ENCODE results near the gene PRSS3.
"Not testable (repeated sequence)": the region's sequence is repeated elsewhere in the genome, so short reads cannot be mapped to it uniquely, and the experiment has no call there.

Gene PRSS3

DNA sequence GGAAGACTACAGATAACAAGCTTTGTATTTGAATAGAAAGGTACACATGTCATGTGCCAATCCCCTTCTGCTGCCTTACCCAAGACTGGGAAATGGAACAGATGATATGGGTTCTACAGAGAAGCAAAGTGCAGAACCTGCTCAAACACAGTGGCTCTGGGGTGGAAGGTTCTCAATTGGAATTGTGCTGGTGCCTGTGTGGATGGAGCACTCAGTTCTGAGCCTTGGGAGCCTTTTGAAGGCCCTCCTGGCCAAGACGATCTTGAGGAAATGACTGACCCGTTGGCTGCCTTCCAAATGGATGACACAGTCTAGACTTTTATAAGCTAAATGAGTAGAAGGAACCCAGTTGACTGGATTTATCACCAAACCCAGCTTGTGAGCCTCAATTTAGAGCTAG, 4.2 kb upstream of the PRSS3 start:
- Mint-ChIP-seq H3K9me3 (no peaks in the 10 kb centered on the region), H3K4me1 (no peaks in the 10 kb centered on the region), H3K36me3 (ENCODE audit: insufficient read depth) (peaks cover 2% of the 10 kb centered on the region), H3K27me3 (peaks cover 42% of the 10 kb centered on the region), H3K4me3 (no peak overlapping the region), H3K27ac (ENCODE audit: low read depth) (no peak overlapping the region)
- ATAC-seq (replicated peaks; ENCODE audit: extremely low read depth, poor library complexity, severe bottlenecking) (no peak), DNase-seq (ENCODE audit: low spot score in 2 of 2) (no peak)

DNA sequence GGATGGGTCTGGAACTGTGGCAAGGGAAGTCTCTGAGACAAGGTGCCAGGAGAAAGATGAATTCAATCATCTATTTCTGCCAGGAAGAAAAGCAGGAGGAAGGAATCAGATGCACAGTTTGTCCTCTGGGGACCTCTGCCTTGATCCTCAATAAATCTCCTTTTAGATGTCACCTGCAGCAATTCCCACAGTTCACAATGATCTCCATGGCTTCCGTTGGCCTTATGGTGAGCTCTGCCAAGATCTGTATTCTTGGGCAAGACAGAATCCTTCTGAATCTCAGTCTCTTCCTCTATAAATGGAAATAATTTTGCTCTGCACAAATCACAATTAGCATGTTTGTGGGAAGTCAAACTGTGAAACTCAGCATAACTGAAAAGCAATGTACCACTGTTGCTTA, 1.9 kb upstream of the PRSS3 start:
- DNase-seq (ENCODE audit: low spot score in 2 of 2); H3K4me1 Mint-ChIP-seq: not testable (repeated sequence)
- H3K27me3 Mint-ChIP-seq = peaks cover 44% of the 10 kb centered on the region

DNA sequence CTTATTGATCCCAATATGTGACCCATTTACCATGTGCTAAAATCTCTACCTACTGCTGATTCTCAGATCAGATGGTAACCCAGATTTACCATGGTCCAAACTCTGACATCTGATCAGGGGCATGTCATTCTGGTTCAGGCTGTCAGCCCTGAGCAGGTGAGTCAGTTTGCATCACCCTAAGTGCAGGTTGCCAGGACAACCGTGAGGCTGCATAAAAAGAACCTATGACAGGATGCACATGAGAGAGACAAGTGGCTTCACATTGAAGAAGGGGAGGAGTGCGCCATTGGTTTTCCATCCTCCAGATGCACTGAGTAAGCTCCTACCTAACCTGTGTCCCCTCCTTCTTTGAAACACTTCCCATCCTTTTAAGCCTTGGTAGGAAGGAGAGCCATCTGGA, 801 bp upstream of the PRSS3 start:
- peak; percentile 19 for ATAC-seq (replicated peaks; ENCODE audit: extremely low read depth, poor library complexity, severe bottlenecking)
- H3K27ac Mint-ChIP-seq (ENCODE audit: low read depth) = no peak overlapping the region

More for the DNA sequence above, 1.9 kb upstream of the PRSS3 start:
- H3K36me3 Mint-ChIP-seq (ENCODE audit: insufficient read depth); H3K27ac Mint-ChIP-seq (ENCODE audit: low read depth); ATAC-seq (replicated peaks; ENCODE audit: extremely low read depth, poor library complexity, severe bottlenecking); H3K9me3 Mint-ChIP-seq; H3K4me3 Mint-ChIP-seq: not testable (repeated sequence)

DNA sequence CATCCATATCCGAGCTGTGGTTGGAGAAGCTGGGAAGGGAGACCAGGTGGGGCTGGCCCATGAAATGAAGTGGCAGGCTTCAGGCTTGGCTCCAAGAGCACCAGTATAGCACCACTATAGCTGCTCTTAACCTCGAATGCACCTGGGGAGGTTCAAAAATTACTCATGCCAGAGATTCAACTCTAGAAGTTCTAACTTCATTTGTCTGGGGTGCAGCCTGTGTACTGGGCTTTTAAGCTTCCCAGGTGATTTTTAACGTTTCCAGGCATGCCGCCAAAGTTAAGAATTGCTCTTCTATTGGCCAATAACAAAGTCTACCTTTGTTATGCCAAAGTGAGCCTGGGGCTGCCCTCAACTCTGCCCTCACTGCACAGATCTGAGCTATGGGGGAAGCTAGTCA, 458 bp downstream of the PRSS3 start:
- no peak overlapping the region for H3K4me3 Mint-ChIP-seq
- H3K36me3 Mint-ChIP-seq (ENCODE audit: insufficient read depth) = no peaks in the 10 kb centered on the region
- no peaks in the 10 kb centered on the region for H3K9me3 Mint-ChIP-seq
- no peak overlapping the region for H3K27ac Mint-ChIP-seq (ENCODE audit: low read depth)
- peaks cover 60% of the 10 kb centered on the region for H3K27me3 Mint-ChIP-seq
- DNase-seq (ENCODE audit: low spot score in 2 of 2) (no peak), ATAC-seq (replicated peaks; ENCODE audit: extremely low read depth, poor library complexity, severe bottlenecking) (no peak)
- no peaks in the 10 kb centered on the region for H3K4me1 Mint-ChIP-seq

More for the DNA sequence above, 801 bp upstream of the PRSS3 start:
- Mint-ChIP-seq H3K36me3 (ENCODE audit: insufficient read depth) (no peaks in the 10 kb centered on the region), H3K9me3 (no peaks in the 10 kb centered on the region), H3K4me1 (no peaks in the 10 kb centered on the region), H3K27me3 (peaks cover 54% of the 10 kb centered on the region), H3K4me3 (no peak overlapping the region)
- no peak for DNase-seq (ENCODE audit: low spot score in 2 of 2)

DNA sequence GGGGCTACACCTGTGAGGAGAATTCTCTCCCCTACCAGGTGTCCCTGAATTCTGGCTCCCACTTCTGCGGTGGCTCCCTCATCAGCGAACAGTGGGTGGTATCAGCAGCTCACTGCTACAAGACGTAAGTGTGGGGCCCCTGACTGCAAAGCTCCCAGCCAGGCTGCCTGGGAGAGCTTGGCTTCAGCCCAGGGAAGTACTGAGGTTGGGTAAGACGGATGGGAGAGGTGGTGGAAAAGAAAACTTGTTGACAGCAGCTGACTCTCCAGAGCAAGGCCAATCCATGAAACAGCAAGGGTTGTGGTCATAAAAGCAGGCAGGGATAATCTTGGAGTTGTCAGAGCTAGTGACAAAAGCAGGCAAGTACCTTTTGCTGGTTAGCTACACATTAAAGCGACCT, 1.3 kb downstream of the PRSS3 start:
- H3K4me3 Mint-ChIP-seq; DNase-seq (ENCODE audit: low spot score in 2 of 2); H3K4me1 Mint-ChIP-seq; ATAC-seq (replicated peaks; ENCODE audit: extremely low read depth, poor library complexity, severe bottlenecking); H3K36me3 Mint-ChIP-seq (ENCODE audit: insufficient read depth); H3K27ac Mint-ChIP-seq (ENCODE audit: low read depth); H3K9me3 Mint-ChIP-seq: not testable (repeated sequence)
- H3K27me3 Mint-ChIP-seq = peaks cover 61% of the 10 kb centered on the region

DNA sequence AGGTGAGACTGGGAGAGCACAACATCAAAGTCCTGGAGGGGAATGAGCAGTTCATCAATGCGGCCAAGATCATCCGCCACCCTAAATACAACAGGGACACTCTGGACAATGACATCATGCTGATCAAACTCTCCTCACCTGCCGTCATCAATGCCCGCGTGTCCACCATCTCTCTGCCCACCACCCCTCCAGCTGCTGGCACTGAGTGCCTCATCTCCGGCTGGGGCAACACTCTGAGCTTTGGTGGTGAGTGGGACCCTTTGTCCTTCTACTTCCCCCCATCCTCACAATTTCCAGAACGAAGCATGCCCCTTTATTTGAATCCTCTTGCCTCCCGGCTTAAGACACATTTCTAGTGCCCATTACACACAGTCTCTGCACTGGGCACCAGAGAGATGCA, 2.5 kb downstream of the PRSS3 start:
- no peaks in the 10 kb centered on the region for H3K9me3 Mint-ChIP-seq
- peaks cover 72% of the 10 kb centered on the region for H3K27me3 Mint-ChIP-seq
- DNase-seq (ENCODE audit: low spot score in 2 of 2) = no peak
- no peaks in the 10 kb centered on the region for H3K4me1 Mint-ChIP-seq
- H3K36me3 Mint-ChIP-seq (ENCODE audit: insufficient read depth) = no peaks in the 10 kb centered on the region
- no peak overlapping the region for H3K27ac Mint-ChIP-seq (ENCODE audit: low read depth)
- H3K4me3 Mint-ChIP-seq = no peak overlapping the region
- no peak for ATAC-seq (replicated peaks; ENCODE audit: extremely low read depth, poor library complexity, severe bottlenecking)

DNA sequence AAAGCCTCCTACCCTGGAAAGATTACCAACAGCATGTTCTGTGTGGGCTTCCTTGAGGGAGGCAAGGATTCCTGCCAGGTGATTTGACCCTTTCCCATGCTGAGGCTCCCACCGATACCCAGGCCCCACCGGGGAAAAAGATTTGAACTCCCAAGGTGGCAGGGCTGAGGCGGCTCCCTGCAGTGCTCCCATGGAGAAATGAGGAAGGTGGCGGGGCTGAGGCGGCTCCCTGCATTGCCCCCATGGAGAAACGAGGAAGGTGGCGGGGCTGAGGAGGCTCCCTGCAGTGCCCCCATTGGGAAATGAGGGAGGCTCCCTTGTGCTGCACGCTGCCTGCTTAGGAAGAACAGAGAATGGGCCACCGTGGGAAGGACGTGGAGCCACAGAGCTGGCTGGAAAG, 3.2 kb downstream of the PRSS3 start:
- Mint-ChIP-seq H3K4me3 (no peak overlapping the region), H3K27me3 (peaks cover 79% of the 10 kb centered on the region), H3K36me3 (ENCODE audit: insufficient read depth) (no peaks in the 10 kb centered on the region), H3K9me3 (no peaks in the 10 kb centered on the region), H3K27ac (ENCODE audit: low read depth) (no peak overlapping the region), H3K4me1 (no peaks in the 10 kb centered on the region)
- ATAC-seq (replicated peaks; ENCODE audit: extremely low read depth, poor library complexity, severe bottlenecking) (no peak), DNase-seq (ENCODE audit: low spot score in 2 of 2) (no peak)

DNA sequence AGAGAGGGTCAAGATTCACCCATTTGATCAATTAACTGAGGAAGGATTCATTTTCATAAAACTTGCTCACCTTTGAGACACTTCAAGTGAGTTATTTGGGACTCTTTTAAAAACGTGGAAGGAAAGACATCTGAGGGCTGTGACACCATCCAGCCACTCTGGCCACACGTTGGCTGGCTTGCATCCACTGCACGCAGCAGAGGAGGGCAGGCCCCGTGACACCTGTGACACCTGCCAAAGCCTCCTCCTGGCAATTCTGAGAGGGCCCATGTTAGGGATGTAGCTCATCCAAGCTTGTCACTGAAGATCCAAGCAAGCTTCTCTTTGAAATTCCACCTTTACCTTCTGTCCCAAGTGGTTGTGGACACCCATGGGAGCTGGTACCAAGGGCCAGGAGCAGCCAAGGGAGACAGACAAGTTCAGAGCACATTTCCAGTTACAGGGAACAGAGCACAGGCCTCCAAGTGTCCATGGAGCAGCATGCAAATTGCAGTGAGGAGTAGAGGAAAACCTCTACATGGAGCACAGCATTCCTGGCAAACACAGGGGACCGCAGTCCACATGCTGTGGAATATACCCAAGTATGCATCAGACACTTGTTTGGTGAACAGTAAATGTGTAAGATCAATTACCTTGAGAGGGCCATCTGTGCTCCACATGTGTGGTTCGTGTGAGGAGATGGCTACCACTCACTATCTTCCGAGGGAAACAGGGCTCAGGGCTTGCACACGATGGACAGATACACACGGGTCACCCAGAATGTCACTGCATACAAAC, 4.8 kb downstream of the PRSS3 start:
- Mint-ChIP-seq H3K9me3 (no peaks in the 10 kb centered on the region), H3K4me3 (no peak overlapping the region), H3K36me3 (ENCODE audit: insufficient read depth) (no peaks in the 10 kb centered on the region), H3K27me3 (peaks cover 67% of the 10 kb centered on the region), H3K27ac (ENCODE audit: low read depth) (no peak overlapping the region), H3K4me1 (no peaks in the 10 kb centered on the region)
- ATAC-seq (replicated peaks; ENCODE audit: extremely low read depth, poor library complexity, severe bottlenecking) = no peak
- DNase-seq (ENCODE audit: low spot score in 2 of 2) = no peak

DNA sequence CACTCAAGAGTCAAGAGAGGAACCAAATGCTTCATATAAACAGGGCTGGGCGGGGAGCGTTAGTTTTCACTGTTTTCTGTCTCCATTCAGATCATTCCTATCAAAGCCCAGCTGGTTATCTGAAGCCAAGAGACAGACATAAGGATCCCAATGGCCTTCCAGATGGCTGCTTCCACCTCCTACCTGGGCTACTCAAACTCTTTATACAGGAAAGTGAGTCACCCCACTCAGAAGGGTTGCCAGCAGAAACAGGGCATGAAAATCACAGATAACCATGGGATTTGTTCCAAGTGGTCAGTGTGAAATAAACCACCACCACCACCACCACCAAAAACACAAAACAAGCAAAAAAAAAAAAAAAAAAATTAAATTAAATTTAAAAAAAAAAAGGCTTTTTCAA, 5.5 kb downstream of the PRSS3 start:
- DNase-seq (ENCODE audit: low spot score in 2 of 2) (no peak), ATAC-seq (replicated peaks; ENCODE audit: extremely low read depth, poor library complexity, severe bottlenecking) (no peak)
- Mint-ChIP-seq H3K27me3 (peaks cover 60% of the 10 kb centered on the region), H3K4me1 (no peaks in the 10 kb centered on the region), H3K36me3 (ENCODE audit: insufficient read depth) (no peaks in the 10 kb centered on the region), H3K27ac (ENCODE audit: low read depth) (no peak overlapping the region), H3K4me3 (no peak overlapping the region), H3K9me3 (no peaks in the 10 kb centered on the region)

DNA sequence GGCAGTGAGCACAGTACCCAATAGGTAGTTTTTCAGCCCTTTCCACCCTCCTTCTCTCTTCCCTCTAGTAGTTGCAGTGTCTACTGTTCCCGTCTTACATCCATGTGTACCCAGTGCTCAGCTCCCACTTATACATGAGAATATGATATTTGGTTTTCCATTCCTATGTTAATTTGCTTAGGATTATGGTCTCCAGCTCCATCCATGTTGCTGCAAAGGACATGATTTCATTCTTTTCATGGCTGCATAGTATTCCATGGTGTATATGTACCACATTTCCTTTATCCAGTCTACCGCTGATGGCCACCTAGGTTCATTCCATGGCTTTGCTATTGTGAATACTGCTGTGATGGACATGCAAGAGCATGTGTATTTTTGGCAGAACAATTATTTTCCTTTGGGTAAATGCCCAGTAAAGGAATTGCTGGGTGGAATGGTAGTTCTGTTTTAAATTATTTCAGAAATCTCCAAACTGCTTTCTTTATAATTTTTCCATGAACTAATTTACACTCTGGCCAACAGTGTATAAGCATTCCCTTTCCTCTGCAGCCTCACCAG, 6.7 kb downstream of the PRSS3 start:
- peaks cover 50% of the 10 kb centered on the region for H3K27me3 Mint-ChIP-seq

DNA sequence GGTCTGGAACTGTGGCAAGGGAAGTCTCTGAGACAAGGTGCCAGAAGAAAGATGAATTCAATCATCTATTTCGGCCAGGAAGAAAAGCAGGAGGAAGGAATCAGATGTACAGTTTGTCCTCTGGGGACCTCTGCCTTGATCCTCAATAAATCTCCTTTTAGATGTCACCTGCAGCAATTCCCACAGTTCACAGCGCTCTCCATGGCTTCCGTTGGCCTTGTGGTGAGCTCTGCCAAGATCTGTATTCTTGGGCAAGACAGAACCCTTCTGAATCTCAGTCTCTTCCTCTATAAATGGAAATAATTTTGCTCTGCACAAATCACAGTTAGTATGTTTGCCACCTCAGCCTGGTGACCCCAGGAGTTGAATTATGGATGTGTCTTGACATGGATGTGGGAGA, 8.8 kb downstream of the PRSS3 start:
- H3K27me3 Mint-ChIP-seq = peaks cover 28% of the 10 kb centered on the region
- not testable (repeated sequence) for DNase-seq (ENCODE audit: low spot score in 2 of 2); H3K36me3 Mint-ChIP-seq (ENCODE audit: insufficient read depth); H3K9me3 Mint-ChIP-seq; ATAC-seq (replicated peaks; ENCODE audit: extremely low read depth, poor library complexity, severe bottlenecking); H3K4me1 Mint-ChIP-seq; H3K27ac Mint-ChIP-seq (ENCODE audit: low read depth); H3K4me3 Mint-ChIP-seq

More for the DNA sequence above, 6.7 kb downstream of the PRSS3 start:
- not testable (repeated sequence) for H3K9me3 Mint-ChIP-seq; H3K27ac Mint-ChIP-seq (ENCODE audit: low read depth); H3K4me3 Mint-ChIP-seq; H3K4me1 Mint-ChIP-seq; ATAC-seq (replicated peaks; ENCODE audit: extremely low read depth, poor library complexity, severe bottlenecking); H3K36me3 Mint-ChIP-seq (ENCODE audit: insufficient read depth); DNase-seq (ENCODE audit: low spot score in 2 of 2)

DNA sequence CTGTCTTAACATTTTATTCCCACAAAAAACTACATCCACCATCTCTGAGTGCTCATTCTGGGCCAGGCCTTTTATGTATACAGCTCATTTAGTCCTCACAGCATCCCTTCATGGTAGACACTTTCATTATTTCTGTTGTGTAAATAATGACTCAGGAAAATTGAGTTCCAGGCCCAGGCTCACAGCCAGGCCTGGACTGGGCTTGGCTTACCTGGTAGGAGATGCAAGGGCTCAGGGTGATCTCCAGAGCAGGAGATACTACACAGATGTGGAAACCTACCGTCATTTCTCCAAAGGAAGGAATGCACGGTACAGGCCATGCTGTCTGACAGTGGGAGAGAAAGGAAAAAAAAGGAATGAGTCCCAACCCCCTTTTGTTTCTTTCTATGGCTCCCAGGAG, 11.8 kb downstream of the PRSS3 start:
- not testable (repeated sequence) for H3K36me3 Mint-ChIP-seq (ENCODE audit: insufficient read depth); H3K4me3 Mint-ChIP-seq; DNase-seq (ENCODE audit: low spot score in 2 of 2); H3K4me1 Mint-ChIP-seq; H3K27ac Mint-ChIP-seq (ENCODE audit: low read depth); ATAC-seq (replicated peaks; ENCODE audit: extremely low read depth, poor library complexity, severe bottlenecking); H3K9me3 Mint-ChIP-seq
- peaks cover 13% of the 10 kb centered on the region for H3K27me3 Mint-ChIP-seq

DNA sequence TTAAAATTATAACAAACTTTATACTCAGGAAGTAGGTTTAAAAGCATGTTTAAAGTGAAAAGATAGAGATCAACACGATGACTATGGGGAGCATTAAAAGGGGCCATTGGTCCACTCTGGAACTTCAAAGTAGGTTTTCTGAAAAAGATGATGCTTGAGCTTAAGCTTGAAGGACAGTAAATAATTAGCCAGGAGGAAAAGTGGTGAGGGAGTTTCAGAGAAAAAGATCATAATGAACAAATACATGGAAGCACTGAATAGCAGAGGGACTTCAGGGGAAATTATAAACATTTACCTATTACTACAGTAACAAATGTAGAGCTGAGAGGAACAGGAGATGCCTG, 13.6 kb downstream of the PRSS3 start:
- H3K36me3 Mint-ChIP-seq (ENCODE audit: insufficient read depth); ATAC-seq (replicated peaks; ENCODE audit: extremely low read depth, poor library complexity, severe bottlenecking); H3K27ac Mint-ChIP-seq (ENCODE audit: low read depth); H3K4me3 Mint-ChIP-seq; H3K9me3 Mint-ChIP-seq; H3K4me1 Mint-ChIP-seq; DNase-seq (ENCODE audit: low spot score in 2 of 2); H3K27me3 Mint-ChIP-seq: not testable (repeated sequence)
